Tongue (tissue), 2 donors: Measurements from ENCODE around the gene ANKRD34C. TPM values are rescaled to one million over a fixed set of nuclear protein-coding genes. Genes with fewer than 3 reads are reported as not detected.

ENCODE experiments used
- DNase-seq: peaks from one replicate; pipeline ENCODE4 v3.0.0-alpha.2; 2015
- total RNA-seq: library from RNA; depleted of rRNA; stranded (reverse); fragments of >200 nt; gene quantifications from one replicate; pipeline ENCODE4 v1.2.3, GENCODE V29; 2014

Gene ANKRD34C
- 0.21 TPM for total RNA-seq

GRCh38 chr15:79282371-79283251 is at the start of gene ANKRD34C:
ANKRD34C (plus strand) TSS chr15:79282722; CDS start chr15:79293285, 10,563 bp downstream.
- no peak for DNase-seq

GRCh38 chr15:79233236-79233635 is 49.3 kb upstream of the ANKRD34C start:
- DNase-seq, result no peak

- no peak for DNase-seq
Measured at GRCh38 chr15:79240036-79240435, 42.5 kb upstream of the ANKRD34C start.

GRCh38 chr15:79243723-79244122 is 38.8 kb upstream of the ANKRD34C start:
- DNase-seq, result peak; percentile 7

- DNase-seq, result no peak
Measured at GRCh38 chr15:79244876-79245275, 37.6 kb upstream of the ANKRD34C start.

GRCh38 chr15:79248183-79248582 is 34.3 kb upstream of the ANKRD34C start:
- no peak for DNase-seq

GRCh38 chr15:79257454-79257853 is 25.1 kb upstream of the ANKRD34C start:
- no peak for DNase-seq

- no peak for DNase-seq
Measured at GRCh38 chr15:79261836-79262235, 20.7 kb upstream of the ANKRD34C start.

- no peak for DNase-seq
Measured at GRCh38 chr15:79265167-79265566, 17.4 kb upstream of the ANKRD34C start.

GRCh38 chr15:79265987-79266579 is 16.4 kb upstream of the ANKRD34C start:
- DNase-seq, result no peak

GRCh38 chr15:79283252-79284048 is 928 bp downstream of the ANKRD34C start:
- DNase-seq, result peak; percentile 77

- DNase-seq, result no peak
Measured at GRCh38 chr15:79290642-79291275, 8.2 kb downstream of the ANKRD34C start.

- no peak for DNase-seq
Measured at GRCh38 chr15:79292011-79292410, 9.5 kb downstream of the ANKRD34C start.

- DNase-seq, result no peak
Measured at GRCh38 chr15:79294075-79294474, 11.6 kb downstream of the ANKRD34C start.

- no peak for DNase-seq
Measured at GRCh38 chr15:79296583-79296982, 14.1 kb downstream of the ANKRD34C start.

- DNase-seq, result no peak
Measured at GRCh38 chr15:79299126-79299840, 16.8 kb downstream of the ANKRD34C start.

- no peak for DNase-seq
Measured at GRCh38 chr15:79299841-79300235, 17.3 kb downstream of the ANKRD34C start.

GRCh38 chr15:79307251-79307650 is 24.7 kb downstream of the ANKRD34C start:
- no peak for DNase-seq

GRCh38 chr15:79308874-79309273 is 26.4 kb downstream of the ANKRD34C start:
- no peak for DNase-seq

GRCh38 chr15:79310612-79310984 is 28.1 kb downstream of the ANKRD34C start:
- no peak for DNase-seq

GRCh38 chr15:79310985-79311900 is 28.7 kb downstream of the ANKRD34C start, which contains the start of gene TMED3:
TMED3 (plus strand) TSS chr15:79311112; CDS start chr15:79311250, 138 bp downstream.
- peak; percentile 90 for DNase-seq
